DND-41 (cell line): ENCODE results near the gene KDM6A.
A peak's percentile ranks its signal among the peaks of the same experiment; 100 is the strongest.

Source experiments
- CTCF ChIP-seq: IDR thresholded peaks from 2 replicates; pipeline ENCODE4 v1.5.1; 2012; ENCODE audit warnings: borderline replicate concordance, low read length, moderate library complexity, mild to moderate bottlenecking; ENCODE audit not compliant: poor library complexity, severe bottlenecking; ENCODE audit errors: extremely low read depth
- EZH2 ChIP-seq: IDR thresholded peaks from 3 replicates; pipeline ENCODE4 v1.6.1; 2012; ENCODE audit warnings: borderline replicate concordance, low read depth, mild to moderate bottlenecking, moderate library complexity, low read length, inconsistent platforms; ENCODE audit not compliant: severe bottlenecking

GRCh38 chrX:45070116-45071007 is 197.4 kb downstream of the KDM6A start:
- TF ChIP-seq CTCF: peak; percentile 67
- no peak for TF ChIP-seq EZH2
